Activated CD4-positive, alpha-beta T cell treated with anti-CD3 and anti-CD28 coated beads, Interleukin-2, Interleukin-4, amounts not matched to agents 100 ng/mL and 50 ng/mL, durations not matched to agents 16 hours and 8 hours (primary cell): ENCODE data around the gene MITD1.
"Not testable (repeated sequence)": the region's sequence is repeated elsewhere in the genome, so short reads cannot be mapped to it uniquely, and the experiment has no call there.

Experiments used
- DNase-seq: peaks from one replicate; pipeline ENCODE4 v3.0.0-alpha.2; 2020; ENCODE audit warnings: low spot score

MITD1 gene

DNA sequence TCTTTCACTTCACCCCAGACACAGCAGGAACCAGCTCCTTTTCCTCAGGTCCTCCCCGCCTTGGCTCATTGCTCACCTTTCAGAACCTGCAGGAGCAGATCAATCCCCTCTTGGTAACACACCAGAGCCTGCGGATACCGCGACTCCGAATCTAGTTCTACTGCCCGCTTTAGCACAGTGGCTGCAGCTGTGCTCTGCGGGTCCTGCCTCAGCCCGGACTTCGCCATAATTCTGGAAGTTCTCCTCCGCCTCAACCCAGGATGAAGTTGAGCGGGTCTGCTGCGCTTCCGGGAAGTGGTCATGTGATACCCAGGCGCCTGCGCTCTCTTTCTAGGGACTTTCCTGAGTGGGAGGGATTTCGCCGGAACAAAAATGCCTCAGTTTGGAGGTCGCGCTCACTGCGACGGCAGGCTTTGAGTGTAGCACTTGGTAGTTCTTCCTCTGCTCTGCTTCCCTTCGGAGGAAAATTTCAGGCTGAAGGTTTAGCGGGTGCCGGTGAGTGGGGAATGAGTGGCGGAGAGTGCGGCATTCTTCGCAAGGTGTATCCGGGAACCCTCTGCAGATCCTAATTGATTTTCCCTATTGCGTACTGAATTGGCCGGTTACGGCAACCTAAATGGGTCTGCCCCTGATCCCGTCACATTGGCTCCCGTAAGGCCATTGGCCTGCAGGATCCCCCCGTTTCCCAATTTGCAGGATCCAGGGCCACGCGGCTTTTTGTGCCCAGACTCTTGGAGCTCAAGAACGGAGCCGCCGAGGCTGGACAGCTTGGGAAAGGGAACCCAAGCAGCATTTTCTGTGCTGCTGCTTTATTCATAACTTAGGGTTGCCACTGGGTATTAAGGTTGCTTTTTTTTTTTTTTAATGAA is at the start of gene MITD1, which contains the start of gene MRPL30:
Gene MITD1 (minus strand): TSS at position 304 of the 869 bp plus-strand sequence. CDS start 77 bp downstream, at position 227.
Gene MRPL30 (plus strand): TSS at position 430 of the 869 bp plus-strand sequence. CDS start 5,020 bp downstream, outside the sequence.
- DNase-seq, result peak; percentile 94

DNA sequence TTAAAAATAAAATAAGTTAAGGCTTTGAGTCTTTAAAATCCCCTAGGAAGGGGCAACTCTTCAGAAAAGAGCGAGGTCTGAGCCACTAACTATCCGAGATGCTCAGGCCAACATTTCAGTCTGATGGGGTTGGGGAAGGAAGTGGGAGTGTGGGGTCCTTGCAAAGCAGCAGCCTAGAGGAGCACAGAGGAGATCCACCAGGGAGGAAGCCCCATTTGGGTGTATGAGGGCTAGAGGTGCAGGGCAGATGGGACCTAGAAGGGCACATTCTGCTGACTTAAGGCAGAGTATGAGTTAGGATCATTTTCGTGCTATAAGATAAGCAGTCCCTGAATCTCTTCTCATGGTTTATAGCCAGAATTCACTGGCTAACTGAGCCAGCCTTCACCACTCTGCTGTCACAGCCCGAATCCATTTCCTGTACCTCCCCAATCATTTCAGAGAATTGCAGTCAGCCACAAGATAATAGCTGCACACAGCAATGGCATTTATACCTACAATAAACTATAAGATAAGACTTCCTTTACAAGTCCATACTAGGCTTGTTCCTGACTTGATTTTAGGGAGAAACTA is 37.2 kb upstream of the MITD1 start:
- DNase-seq, result no peak

DNA sequence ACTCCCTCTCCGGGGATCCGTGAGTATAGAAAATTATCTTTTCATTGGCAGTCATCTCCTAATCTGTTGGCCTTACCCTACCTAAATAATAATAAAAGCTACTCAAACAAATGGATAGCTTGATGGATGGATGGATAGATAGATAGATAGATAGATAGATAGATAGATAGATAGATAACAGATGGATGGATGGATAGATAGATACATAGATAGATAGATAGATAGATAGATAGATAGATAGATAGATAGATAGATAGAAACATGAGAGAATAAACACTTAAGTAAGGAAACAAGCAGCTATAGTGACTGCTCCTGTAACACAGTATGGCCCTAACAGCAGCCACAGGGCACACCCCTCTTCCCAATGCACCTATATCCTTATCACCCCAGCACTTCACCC is 35.2 kb upstream of the MITD1 start:
- DNase-seq, result no peak

DNA sequence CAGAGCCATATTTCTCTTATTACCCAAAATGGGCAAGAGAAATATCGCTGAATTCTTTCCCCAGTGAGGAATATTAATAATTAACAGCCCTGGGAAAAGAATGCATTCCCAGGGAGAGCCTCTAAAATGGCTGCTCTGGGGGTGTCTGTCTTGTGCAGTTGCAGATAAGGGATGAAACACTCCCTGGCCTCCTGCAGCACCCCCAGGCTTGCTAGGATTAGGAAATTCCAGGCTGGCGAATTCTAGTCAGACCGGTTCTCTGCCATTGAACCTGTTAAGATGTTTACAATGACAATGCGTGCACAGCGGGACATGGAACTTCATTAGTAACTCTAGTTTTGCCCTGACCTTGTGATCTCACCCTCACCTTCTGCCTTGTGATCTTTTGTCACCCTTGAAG is 24.6 kb upstream of the MITD1 start:
- DNase-seq, result no peak

DNA sequence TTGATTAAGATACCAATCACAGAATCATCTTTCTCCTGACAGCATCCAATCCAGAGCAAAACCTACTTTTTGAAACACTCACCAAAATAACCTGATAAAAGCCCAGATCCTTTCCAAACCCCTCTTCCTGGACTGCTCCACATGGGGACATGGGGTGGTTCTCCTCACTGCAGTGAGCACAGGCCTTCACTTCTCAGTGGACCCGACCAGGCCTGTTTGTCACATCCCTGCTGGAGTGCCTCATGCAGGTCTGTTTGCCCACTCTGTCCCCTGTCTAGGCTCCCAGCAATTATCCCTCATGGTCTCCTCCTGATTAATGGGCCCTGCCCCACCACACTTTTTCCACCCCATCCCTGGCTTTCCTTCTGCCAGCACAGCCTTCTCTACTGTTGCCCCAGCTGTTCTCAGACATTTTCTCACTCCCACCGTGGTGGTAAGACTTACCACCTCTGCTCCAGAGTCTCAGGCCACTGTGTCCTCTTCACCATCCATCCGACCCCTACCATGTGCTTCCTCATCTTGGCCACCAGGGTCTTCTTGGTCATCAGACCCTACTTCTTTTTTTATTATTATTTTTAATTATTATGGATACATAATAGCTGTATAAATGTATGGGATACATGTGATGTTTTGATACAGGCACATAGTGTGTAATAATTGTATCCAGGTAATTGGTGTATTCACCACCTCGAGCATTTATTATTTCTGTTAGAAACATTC is 21.3 kb upstream of the MITD1 start:
- no peak for DNase-seq

DNA sequence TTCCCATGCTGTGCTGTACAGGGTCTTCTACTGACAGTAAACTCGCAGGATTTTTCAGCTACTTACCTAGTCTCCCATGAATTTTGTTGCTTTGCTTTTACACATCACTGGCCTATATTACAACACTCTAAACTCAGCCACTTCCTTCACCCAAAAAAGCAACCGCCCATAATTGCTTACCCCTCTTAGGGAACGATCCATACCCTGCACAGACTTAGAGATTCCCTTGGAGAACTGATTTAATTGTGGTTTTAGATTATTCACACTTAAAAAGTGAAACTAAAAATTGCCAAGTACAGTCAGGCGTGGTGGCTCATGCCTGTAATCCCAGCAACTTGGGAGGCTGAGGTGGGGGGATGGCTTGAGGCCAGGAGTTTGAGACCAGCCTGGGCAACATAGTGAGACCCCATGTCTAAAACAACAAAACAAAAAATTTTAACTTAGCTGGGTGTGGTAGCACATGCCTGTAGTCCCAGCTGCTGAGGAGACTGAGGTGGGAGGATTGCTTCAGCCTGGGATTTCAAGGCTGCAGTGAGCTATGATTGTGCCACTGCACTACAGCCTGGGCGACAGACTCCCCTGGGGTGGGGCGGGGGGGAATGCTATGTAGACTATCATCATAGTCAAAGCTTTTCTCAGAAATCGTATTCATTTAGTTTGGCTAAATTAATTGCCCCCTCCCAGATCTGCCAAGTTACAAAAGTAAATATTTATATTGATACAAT is 19.4 kb upstream of the MITD1 start:
- no peak for DNase-seq

DNA sequence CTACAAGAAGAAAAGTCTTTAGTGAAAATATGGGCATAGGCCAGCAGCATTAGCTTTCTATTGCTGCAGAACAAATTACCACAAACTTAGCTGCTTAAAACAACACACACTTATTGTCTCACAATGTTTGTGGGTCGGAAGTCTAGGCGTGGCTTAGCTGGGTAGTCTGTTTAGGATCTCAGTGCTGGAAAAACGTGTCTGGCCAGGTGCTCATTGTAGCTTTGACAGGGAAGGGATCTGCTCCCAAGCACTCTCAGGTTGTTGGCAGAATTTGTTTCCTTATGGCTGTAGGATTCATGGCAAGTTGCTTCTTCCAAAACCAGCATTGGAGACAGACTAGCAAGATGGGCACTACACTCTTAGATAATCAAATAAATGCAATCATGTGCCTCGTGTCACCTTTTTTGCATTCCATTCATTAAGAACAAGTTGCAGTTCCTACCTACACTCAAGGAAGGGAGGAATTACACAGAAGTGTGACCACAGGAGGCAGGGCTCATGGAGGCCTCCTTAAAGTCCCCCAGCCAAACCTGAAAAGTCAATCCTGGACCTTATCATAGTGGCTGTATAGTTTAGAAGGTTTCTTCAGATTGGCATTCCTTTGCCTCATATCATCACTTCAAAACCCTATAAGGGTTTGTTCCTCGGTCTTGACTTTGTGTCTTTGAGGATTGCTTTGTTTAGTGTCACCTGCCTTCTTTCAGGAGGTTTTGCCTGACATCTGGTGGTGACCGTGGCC is 17.4 kb upstream of the MITD1 start:
- DNase-seq, result no peak

DNA sequence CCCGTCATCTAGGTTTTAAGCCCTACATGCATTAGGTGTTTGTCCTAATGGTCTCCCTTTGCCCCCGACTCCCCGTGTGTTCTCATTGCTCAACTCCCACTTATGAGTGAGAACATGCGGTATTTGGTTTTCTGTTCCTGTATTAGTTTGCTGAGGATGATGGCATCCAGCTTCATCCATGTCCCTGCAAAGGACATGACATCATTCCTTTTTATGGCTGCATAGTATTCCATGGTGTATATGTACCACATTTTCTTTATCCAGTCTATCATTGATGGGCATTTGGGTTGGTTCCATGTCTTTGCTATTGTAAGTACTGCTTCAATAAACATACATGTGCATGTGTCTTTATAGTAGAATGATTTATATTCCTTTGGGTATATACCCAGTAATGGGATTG is 11.5 kb upstream of the MITD1 start:
- DNase-seq, result not testable (repeated sequence)

- no peak for DNase-seq
Observed at GRCh38 chr2:99190548-99190947, 9.7 kb upstream of the MITD1 start.

DNA sequence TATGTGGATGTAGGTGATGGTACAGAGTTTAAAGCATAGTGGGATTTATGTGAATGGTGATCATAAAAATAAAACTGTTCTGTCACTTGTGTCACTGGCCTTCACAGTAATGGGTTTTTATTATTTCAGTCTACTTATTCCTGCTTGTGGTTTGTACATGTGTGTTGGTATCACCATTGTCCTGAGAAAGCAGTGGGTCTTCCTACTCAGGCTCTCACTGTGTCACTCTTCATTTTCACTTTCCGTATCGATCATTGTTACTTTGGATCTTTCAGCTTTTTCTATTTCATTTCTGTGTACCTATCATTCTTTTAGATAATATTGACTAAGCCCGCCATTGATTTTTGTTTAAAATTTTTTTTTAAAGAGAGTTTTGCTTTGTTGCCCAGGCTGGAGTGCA is 7.5 kb upstream of the MITD1 start:
- no peak for DNase-seq

- DNase-seq, result no peak
Observed at GRCh38 chr2:99187011-99187410, 6.2 kb upstream of the MITD1 start.

GRCh38 chr2:99184811-99185210 is 4.0 kb upstream of the MITD1 start:
- no peak for DNase-seq

- DNase-seq, result no peak
Observed at GRCh38 chr2:99183025-99183424, 2.2 kb upstream of the MITD1 start.

GRCh38 chr2:99181624-99182000 is 754 bp upstream of the MITD1 start:
- no peak for DNase-seq

- no peak for DNase-seq
Observed at GRCh38 chr2:99171377-99172140, 9.3 kb downstream of the MITD1 start.

GRCh38 chr2:99169534-99169933 is 11.3 kb downstream of the MITD1 start:
- DNase-seq, result peak; percentile 37

DNA sequence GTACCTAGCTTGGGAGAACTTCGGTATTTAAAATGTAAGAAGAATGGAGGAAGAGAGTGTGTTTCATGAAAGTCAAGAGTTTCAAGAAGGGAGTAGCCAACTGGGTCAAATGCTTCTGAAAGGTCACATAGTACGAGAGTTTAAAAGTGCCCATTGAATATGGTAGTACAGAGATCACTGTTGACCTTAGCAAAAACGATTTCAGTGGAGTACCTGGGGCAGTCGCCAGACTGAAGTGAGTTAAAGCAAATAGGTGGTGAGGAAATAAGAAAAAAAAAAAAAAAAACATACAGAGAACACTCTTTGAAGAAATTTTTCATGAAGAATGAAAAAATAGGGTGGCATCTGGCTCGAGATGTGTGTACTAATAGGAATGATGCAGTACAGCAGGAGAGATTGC is 14.6 kb downstream of the MITD1 start:
- no peak for DNase-seq

GRCh38 chr2:99159594-99159993 is 21.3 kb downstream of the MITD1 start:
- DNase-seq, result no peak

DNA sequence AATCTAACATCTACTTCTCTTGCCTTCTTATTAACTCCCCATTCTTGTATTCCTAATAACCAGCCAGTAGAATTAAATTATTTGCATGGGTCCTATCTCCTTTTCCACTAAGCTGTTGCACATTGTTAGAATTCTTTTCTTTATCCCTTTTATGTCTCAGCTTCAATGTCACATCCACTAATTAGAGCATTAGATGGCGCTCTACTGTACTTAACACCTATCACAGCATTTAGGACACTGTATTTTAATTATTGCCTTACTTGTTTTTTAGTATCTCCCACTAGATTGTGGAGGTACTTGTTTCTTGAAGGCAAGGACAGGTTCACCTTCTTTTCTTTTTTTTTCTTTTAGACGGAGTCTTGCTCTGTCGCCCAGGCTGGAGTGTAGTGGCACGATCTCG is 22.3 kb downstream of the MITD1 start:
- DNase-seq, result no peak

DNA sequence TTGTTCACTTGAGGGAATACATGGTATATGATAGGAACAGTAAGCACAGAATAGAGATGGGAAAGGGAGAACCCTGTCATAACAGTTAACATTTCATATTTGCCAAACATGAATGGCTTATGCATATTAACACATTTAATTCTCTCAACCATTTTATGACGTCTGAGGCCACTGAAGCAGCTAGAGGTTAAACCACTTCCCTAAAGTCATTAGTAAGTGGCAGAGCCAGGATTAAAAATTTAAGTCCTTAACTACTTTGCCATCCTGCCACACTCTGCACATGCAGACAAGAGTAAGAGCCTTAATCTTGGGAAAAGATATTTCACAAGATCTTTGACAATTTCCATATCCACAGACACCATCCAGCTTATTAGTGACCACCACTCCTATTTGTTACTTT is 24.0 kb downstream of the MITD1 start:
- no peak for DNase-seq
